BE2C (cell line): ENCODE data around the gene STK40.

Experiments used
- DNase-seq: peaks from one replicate; pipeline ENCODE4 v3.0.0-alpha.2; 2020
- H3K27me3 ChIP-seq: fragments of 250-450 bp; sonication (Bioruptor Pico); 2 replicates; pipeline ENCODE4 v1.5.1; 2020; ENCODE audit warnings: mild to moderate bottlenecking
- H3K36me3 ChIP-seq: fragments of 250-450 bp; sonication (Bioruptor Pico); 2 replicates; pipeline ENCODE4 v1.5.1; 2020; ENCODE audit warnings: mild to moderate bottlenecking
- H3K4me1 ChIP-seq: fragments of 250-450 bp; sonication (Bioruptor Pico); 2 replicates; pipeline ENCODE4 v1.5.1; 2020
- H3K4me3 ChIP-seq: 2 replicates; pipeline ENCODE4 v1.5.1; 2011; ENCODE audit warnings: low read depth, low read length
- H3K9me3 ChIP-seq: fragments of 250-450 bp; sonication (Bioruptor Pico); 2 replicates; pipeline ENCODE4 v1.5.1; 2020
- CTCF ChIP-seq: IDR thresholded peaks from 2 replicates; pipeline ENCODE4 v1.5.1; 2012; ENCODE audit warnings: mild to moderate bottlenecking, low read depth, low read length

The STK40 gene

GRCh38 chr1:36397083-36397377, 11.3 kb upstream of the STK40 start:
- no peak for TF ChIP-seq CTCF
- peaks cover 4% of the 10 kb centered on the region; the same call in 1 of the 2 replicates for H3K36me3 ChIP-seq
- H3K4me1 ChIP-seq = no peaks in the 10 kb centered on the region
- no peak for DNase-seq
- peak overlapping the region; percentile 85 for H3K4me3 ChIP-seq
- no peaks in the 10 kb centered on the region for H3K27me3 ChIP-seq
- H3K9me3 ChIP-seq = no peaks in the 10 kb centered on the region

GRCh38 chr1:36396359-36396758, 10.6 kb upstream of the STK40 start:
- no peaks in the 10 kb centered on the region for H3K4me1 ChIP-seq
- H3K27me3 ChIP-seq = no peaks in the 10 kb centered on the region
- peaks cover 4% of the 10 kb centered on the region; the same call in 1 of the 2 replicates for H3K36me3 ChIP-seq
- TF ChIP-seq CTCF = no peak
- no peaks in the 10 kb centered on the region for H3K9me3 ChIP-seq
- no peak overlapping the region for H3K4me3 ChIP-seq
- no peak for DNase-seq

- no peak for TF ChIP-seq CTCF
- DNase-seq = no peak
- Histone ChIP-seq H3K4me3 (no peak overlapping the region), H3K36me3 (peaks cover 4% of the 10 kb centered on the region; the same call in 1 of the 2 replicates), H3K4me1 (no peaks in the 10 kb centered on the region), H3K27me3 (no peaks in the 10 kb centered on the region), H3K9me3 (no peaks in the 10 kb centered on the region)
Observed at GRCh38 chr1:36393686-36394085, 8.0 kb upstream of the STK40 start.

- no peak overlapping the region for H3K4me3 ChIP-seq
- no peak for DNase-seq
- peaks cover 4% of the 10 kb centered on the region; the same call in 1 of the 2 replicates for H3K36me3 ChIP-seq
- H3K9me3 ChIP-seq = no peaks in the 10 kb centered on the region
- 0 out of 2 replicates have a peak, but pooled peaks cover 2% of the 10 kb centered on the region for H3K4me1 ChIP-seq
- H3K27me3 ChIP-seq = no peaks in the 10 kb centered on the region
- no peak for TF ChIP-seq CTCF
Observed at GRCh38 chr1:36392836-36393235, 7.1 kb upstream of the STK40 start.

- Histone ChIP-seq H3K4me1 (peaks cover 12% of the 10 kb centered on the region), H3K9me3 (no peaks in the 10 kb centered on the region), H3K36me3 (peaks cover 4% of the 10 kb centered on the region; the same call in 1 of the 2 replicates), H3K4me3 (no peak overlapping the region), H3K27me3 (no peaks in the 10 kb centered on the region)
- DNase-seq = no peak
- TF ChIP-seq CTCF = no peak
Observed at GRCh38 chr1:36391271-36391670, 5.5 kb upstream of the STK40 start.

GRCh38 chr1:36390411-36390810, 4.7 kb upstream of the STK40 start:
- no peak for TF ChIP-seq CTCF
- Histone ChIP-seq H3K4me3 (no peak overlapping the region), H3K27me3 (no peaks in the 10 kb centered on the region), H3K4me1 (peaks cover 12% of the 10 kb centered on the region), H3K9me3 (no peaks in the 10 kb centered on the region), H3K36me3 (peaks cover 4% of the 10 kb centered on the region; the same call in 1 of the 2 replicates)
- DNase-seq = no peak
